ENCODE data around the gene NUDT3. TPM values are rescaled to one million over a fixed set of nuclear protein-coding genes. Genes with fewer than 3 reads are reported as not detected.

NUDT3 gene
- total RNA-seq, 4 donors from 2014 or later, result 32.2 to 66.3 (median 46.9) TPM

DNA sequence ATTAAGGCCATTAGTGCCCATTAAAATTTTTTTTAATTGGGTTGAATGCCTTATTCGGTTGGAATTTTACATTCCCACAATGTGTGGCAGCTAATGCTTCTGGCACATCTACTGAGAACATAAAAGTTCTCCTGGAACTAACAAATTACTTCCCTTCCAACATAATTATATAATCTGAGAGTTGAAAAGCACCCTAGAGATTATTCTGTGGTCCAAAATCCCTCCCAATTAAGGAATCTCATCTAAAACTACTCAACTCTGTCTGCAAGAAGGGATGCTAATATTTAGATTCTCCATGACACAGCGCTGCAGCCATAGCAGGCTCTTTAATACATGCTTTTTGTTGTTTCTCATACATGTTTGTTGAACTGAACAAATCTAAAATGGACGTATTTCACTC lies 4.0 kb downstream of the NUDT3 start:
- no peaks in the 10 kb centered on the region for H3K27me3 ChIP-seq
- peaks cover 0 to 83% (median 18%) of the 10 kb centered on the region in 3 donors for H3K4me1 ChIP-seq
- H3K9me3 ChIP-seq, result no peaks in the 10 kb centered on the region
- no peaks in the 10 kb centered on the region for H3K36me3 ChIP-seq
- H3K4me3 ChIP-seq, result no peak overlapping the region
- no peak for ATAC-seq
- no peak overlapping the region for H3K27ac ChIP-seq
- 55% methylated on average over 3 of the region's 3 CpGs for WGBS, 2 donors (ENCODE audit: low coverage in 1 of 2)
- TF ChIP-seq, protein P1, sequence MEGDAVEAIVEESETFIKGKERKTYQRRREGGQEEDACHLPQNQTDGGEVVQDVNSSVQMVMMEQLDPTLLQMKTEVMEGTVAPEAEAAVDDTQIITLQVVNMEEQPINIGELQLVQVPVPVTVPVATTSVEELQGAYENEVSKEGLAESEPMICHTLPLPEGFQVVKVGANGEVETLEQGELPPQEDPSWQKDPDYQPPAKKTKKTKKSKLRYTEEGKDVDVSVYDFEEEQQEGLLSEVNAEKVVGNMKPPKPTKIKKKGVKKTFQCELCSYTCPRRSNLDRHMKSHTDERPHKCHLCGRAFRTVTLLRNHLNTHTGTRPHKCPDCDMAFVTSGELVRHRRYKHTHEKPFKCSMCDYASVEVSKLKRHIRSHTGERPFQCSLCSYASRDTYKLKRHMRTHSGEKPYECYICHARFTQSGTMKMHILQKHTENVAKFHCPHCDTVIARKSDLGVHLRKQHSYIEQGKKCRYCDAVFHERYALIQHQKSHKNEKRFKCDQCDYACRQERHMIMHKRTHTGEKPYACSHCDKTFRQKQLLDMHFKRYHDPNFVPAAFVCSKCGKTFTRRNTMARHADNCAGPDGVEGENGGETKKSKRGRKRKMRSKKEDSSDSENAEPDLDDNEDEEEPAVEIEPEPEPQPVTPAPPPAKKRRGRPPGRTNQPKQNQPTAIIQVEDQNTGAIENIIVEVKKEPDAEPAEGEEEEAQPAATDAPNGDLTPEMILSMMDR (IDR thresholded peaks at IDR 0.05), result no peak
- TF ChIP-seq POLR2AphosphoS5 (IDR thresholded peaks at IDR 0.05) (no peak), POLR2A (IDR thresholded peaks at IDR 0.05) (no peak), EP300 (IDR thresholded peaks at IDR 0.05) (no peak)

DNA sequence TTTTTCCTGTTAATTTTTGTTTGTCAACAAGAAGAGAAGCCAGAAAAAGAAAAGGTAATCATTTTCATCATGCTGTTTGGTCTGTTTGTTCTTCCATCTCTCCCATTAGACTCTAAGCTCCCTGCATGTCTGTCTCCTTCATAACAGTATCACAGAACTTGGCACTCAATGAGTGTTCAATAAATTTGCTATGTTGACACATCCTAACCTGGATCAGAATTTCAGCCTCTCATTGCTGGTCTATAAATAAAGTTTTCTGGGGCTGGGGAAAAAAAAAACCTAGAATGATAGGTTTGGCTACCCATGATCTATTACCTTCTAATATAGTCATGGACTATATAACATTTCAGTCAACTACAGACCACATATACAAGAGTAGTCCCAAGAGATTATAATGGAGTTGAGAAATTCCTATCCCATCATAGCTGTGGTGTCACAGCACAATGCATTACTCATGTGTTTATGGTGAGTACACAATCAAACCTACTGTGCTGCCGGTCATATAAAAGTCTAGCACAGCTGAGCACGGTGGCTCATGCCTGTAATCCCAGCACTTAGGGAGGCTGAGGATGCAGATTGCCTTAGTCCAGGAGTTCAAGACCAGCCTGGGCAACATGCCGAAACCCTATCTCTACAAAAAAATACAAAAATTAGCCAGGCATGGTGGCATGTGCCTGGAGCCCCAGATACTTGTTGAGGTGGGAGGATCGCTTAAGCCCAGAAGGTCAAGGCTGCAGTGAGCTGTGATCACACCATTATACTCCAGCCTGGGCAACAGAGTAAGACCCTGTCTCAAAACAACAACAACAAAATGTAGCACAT lies 5.9 kb downstream of the NUDT3 start:
- H3K9me3 ChIP-seq, result no peaks in the 10 kb centered on the region
- H3K27me3 ChIP-seq, result no peaks in the 10 kb centered on the region
- H3K4me3 ChIP-seq, result no peak overlapping the region
- H3K4me1 ChIP-seq, result peaks cover 0 to 81% (median 19%) of the 10 kb centered on the region in 3 donors
- WGBS, 2 donors (ENCODE audit: low coverage in 1 of 2), result 100% methylated on average over 1 to 2 of the region's 4 CpGs
- no peaks in the 10 kb centered on the region for H3K36me3 ChIP-seq
- no peak for ATAC-seq
- H3K27ac ChIP-seq, result no peak overlapping the region
- TF ChIP-seq POLR2A (IDR thresholded peaks at IDR 0.05), result no peak
- TF ChIP-seq, protein P1 (IDR thresholded peaks at IDR 0.05), result no peak
- no peak for TF ChIP-seq POLR2AphosphoS5 (IDR thresholded peaks at IDR 0.05)
- TF ChIP-seq EP300 (IDR thresholded peaks at IDR 0.05), result no peak

DNA sequence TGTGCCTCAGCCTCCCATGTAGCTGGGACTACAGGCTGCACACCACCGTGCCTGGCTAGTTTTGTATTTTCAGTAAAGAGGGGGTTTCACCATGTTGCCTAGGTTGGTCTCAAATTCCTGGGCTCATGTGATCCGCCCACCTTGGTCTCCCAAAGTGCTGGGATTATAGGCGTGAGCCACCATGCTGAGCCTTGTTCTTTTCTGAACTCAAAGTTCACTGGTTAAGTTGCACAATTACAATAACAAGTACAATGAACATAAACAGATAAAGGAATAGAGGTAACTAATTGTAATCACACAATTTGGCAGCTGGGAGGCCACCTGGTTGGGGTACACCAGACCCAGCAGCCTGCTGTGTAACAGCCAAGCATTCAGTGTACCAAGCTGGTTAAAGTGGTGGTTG lies 6.7 kb downstream of the NUDT3 start:
- ATAC-seq, result no peak
- Histone ChIP-seq H3K4me3 (no peak overlapping the region), H3K4me1 (peaks cover 0 to 74% (median 19%) of the 10 kb centered on the region in 3 donors), H3K27me3 (no peaks in the 10 kb centered on the region), H3K27ac (no peak overlapping the region), H3K36me3 (no peaks in the 10 kb centered on the region), H3K9me3 (no peaks in the 10 kb centered on the region)
- WGBS, 2 donors (ENCODE audit: low coverage in 1 of 2), result 83% methylated on average over 1 of the region's 3 CpGs; no CpG with 5 or more reads in 1 of the 2 donors
- TF ChIP-seq, protein P1 (IDR thresholded peaks at IDR 0.05), result no peak
- TF ChIP-seq POLR2A (IDR thresholded peaks at IDR 0.05) (no peak), EP300 (IDR thresholded peaks at IDR 0.05) (no peak), POLR2AphosphoS5 (IDR thresholded peaks at IDR 0.05) (no peak)

DNA sequence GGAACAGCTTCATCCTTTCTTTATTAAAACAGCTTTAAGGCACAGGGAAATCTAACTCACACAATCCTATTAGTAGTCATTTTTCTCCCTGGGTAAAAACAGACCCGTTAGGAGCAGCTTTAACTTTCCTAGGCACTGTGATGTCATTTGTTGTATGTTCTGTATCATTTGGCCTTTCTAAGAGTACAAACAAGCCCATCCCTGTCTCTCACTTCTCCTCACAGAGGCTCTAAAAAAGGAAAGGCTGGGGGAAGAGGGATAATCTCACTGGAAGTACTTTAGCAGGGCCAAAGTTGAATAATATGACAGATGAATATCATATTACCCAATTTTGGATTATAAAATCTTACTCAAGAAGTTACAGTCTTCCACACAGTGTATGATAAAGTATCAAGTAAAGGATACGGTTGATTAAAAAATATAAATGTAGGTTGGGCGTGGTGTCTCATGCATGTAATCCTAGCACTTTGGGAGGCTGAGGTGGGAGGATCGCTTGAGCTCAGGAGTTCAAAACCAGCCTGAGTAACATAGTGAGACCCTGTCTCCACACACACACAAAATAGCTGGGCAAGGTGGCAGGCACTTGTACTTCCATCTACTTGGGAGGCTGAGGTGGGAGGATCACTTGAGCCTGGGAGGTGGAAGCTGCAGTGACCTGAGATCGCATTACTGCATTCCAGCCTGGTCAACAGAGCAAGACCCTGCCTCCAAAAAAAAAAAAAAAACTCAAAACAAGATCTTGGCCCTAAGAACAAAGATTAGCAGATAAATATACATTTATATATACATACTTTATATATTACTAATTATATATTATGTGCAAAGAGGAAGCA lies 7.9 kb downstream of the NUDT3 start:
- no peaks in the 10 kb centered on the region for H3K9me3 ChIP-seq
- H3K36me3 ChIP-seq, result no peaks in the 10 kb centered on the region
- 71 to 72% methylated on average over 5 of the region's 5 CpGs for WGBS, 2 donors (ENCODE audit: low coverage in 1 of 2)
- H3K4me3 ChIP-seq, result no peak overlapping the region
- ATAC-seq, result peak; percentile 22
- peaks cover 0 to 61% (median 16%) of the 10 kb centered on the region in 3 donors for H3K4me1 ChIP-seq
- TF ChIP-seq, protein P1 (IDR thresholded peaks at IDR 0.05), result no peak
- TF ChIP-seq EP300 (IDR thresholded peaks at IDR 0.05) (no peak), POLR2AphosphoS5 (IDR thresholded peaks at IDR 0.05) (no peak), POLR2A (IDR thresholded peaks at IDR 0.05) (no peak)
- peak overlapping the region in 3 of 4 donors; percentile 46 to 64 (median 63) for H3K27ac ChIP-seq
- H3K27me3 ChIP-seq, result no peaks in the 10 kb centered on the region

Measured in gastroesophageal sphincter (tissue), 4 donors.